ENCODE data around the gene NR1I3.
A peak's percentile ranks its signal among the peaks of the same experiment; 100 is the strongest.

Gene NR1I3

GRCh38 chr1:161195171-161195570 lies 42.8 kb downstream of the NR1I3 start:
- DNase-seq (ENCODE audit: low spot score) = no peak

- no peak for DNase-seq (ENCODE audit: low spot score)
Observed at GRCh38 chr1:161193561-161194235, 44.3 kb downstream of the NR1I3 start.

DNA sequence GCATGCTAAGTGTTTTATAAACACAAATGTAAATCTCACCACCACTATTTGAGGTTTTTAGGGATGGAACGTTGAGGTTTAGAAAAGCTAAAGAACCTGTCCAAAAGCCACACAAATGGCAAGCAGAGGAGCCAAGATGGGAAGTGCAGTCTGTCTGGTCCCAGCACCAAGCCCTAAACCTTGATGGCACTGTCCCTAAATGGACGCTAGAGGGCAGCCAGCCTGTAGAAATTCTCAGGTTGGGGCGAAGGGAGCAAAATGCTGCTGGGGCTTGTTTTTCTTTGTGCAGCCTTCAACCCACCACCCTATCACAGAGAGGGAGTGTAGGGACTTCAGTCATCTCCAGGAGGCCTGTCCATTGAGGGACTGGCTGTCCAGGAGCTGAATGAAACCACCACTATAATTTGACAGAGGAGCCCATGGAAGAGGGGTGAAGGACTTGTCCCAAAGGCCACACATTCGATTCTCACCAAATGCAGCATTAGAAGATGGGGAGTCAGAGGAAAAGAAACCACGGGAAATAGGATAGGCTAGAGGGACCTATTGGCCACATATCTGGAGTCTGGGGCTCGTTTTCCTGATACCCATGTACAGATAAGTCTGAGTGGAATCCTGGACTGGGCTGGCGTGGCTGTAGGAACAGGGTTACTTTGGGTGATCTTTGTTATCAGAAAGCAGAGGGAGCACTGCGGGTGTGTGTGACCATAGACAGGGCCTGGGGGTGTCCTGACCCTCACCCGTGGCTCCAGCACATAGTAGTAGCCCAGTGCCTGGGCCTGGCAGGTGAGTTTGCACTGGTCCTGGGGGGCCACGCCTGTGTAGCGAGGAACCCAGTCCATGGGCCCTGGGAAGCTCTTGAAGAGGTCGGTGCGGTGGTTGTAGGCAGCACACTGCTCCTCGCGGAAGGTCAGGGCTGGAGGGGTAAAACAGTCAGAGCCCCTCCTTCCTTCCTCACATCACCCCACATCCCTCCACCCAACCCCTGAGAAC lies 45.2 kb downstream of the NR1I3 start:
- DNase-seq (ENCODE audit: low spot score) = peak; percentile 79

GRCh38 chr1:161191971-161192370 lies 46.0 kb downstream of the NR1I3 start:
- DNase-seq (ENCODE audit: low spot score) = no peak

DNA sequence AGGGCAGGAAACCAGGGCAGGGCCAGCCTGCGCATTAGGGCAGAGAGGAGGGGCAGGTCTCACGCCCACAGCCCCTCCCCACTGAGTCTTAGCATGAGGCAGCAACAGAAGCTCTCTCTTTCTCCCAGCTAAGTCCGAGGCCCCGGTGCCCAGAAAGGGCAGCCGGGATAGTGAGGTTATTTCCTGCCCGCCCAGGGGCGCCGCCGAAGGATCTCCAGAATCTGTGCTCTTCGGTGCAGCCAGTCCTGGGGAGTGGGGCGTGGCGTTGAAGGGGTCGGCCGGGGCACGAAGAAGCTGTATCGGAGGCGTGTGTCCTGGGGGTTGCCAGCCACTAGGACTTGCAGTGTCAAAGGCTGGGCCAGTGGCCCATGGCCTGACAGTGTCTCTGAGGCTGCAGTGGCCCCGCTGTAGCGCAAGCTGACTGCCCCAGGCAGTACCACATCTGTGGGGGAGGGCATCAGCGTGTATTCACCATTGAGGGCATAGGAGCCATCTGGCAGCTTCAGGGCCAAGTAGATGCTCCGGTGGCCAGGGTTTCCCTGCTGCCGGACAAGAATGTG lies 47.0 kb downstream of the NR1I3 start:
- no peak for DNase-seq (ENCODE audit: low spot score)

GRCh38 chr1:161189036-161189435 lies 49.0 kb downstream of the NR1I3 start:
- DNase-seq (ENCODE audit: low spot score) = no peak

DNA sequence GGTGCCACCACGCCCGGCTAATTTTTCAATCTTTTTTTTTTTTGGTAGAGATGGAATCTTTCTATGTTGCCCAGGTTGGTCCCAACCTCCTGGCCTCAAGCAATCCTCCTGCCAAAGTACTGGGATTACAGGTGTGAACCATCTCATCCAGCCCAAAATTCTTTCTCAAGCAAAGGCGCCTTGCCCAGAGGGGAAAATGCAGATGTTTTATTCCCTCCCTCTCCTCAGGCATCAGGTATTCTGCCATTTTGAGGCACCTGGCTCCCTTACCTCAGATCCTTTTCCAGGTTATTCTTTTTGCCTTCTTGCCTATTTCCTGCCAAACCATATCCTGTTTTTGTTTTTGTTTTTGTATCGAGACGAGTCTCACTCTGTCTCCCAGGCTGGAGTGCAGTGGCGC lies 49.6 kb downstream of the NR1I3 start:
- DNase-seq (ENCODE audit: low spot score) = no peak

DNA sequence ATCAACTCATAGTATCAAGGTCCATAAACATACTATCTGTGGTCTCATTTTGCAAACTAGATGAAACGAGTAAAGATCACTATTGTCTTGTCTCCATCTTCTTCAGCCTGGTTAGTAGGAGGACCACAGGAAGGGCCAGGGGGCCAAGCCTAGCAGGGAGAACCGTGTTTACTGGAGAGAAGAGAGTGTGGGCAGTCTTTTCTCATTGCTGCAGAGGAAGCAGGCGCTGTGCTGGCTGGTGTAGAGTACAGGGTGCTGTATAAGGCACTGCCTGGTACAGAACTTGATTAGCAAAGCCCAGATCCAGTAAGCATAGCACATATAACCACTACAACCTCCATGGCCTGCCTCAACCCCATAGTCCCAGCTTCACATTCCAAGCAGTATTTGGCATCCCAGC lies 50.7 kb downstream of the NR1I3 start:
- no peak for DNase-seq (ENCODE audit: low spot score)

GRCh38 chr1:161185732-161186311 lies 52.2 kb downstream of the NR1I3 start:
- DNase-seq (ENCODE audit: low spot score) = no peak

- DNase-seq (ENCODE audit: low spot score) = no peak
Observed at GRCh38 chr1:161185282-161185682, 52.7 kb downstream of the NR1I3 start.

DNA sequence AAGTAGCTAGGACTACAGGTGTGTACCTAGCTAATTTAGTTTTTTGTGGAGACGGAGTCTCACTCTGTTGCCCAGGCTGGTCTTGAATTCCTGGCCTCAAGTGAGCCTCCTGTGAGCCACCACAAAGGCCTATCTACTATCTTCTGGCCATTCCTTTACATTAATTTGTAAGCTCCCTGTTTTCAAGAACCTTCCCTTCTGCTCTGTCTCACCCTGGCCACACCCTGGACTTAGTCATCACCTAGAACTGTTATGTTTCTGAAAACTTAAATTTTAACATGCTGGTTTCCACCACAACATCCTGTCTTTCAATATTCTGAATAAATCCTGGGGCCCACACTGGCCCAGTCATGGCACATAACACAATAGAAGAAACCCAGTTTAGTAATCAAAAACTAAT lies 55.8 kb downstream of the NR1I3 start:
- DNase-seq (ENCODE audit: low spot score) = no peak

DNA sequence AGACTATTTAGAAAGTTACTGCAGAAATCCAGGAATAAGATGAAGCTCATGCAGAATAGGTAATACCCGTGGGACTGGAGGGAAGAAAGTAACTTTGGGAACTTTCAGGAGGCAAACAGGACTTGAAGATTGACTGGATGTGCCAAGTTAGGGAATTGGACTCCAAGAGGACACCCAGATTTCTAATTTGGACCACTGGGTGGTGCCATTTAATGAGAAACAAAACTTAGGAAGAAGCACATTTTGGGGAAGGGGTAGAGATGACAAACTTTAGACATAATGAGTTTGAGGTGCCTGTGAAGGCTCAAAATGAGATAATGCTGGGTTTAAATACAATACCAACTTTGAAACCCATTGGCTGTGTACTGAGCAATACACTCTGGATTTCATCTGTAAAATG lies 57.4 kb downstream of the NR1I3 start:
- no peak for DNase-seq (ENCODE audit: low spot score)

DNA sequence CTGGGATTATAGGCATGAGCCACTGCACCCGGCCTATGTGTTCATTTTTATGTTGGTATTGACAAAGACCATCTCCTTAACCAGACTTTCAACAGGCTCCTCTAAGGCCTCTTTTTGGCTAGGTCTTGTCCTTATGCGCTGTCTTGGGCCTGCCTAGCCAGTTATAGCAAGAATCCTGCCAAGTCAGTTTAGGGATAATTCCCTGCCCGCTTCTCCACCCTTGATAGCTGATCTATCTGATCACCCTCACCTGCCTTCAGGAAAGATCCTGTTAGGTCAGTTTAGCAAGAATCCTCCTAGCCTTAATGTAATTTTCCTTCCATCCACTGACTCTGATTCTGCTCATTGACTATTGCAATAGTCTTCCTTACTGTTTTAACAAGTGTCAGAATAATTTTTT lies 58.3 kb downstream of the NR1I3 start:
- DNase-seq (ENCODE audit: low spot score) = no peak

Measured in HuH-7.5 (cell line).